Nephron (organoid): Measurements from ENCODE around the gene CITED4.

Source experiments
- H3K27ac Mint-ChIP-seq, 3 experiments: 2 replicates each; pipeline ENCODE4 v1.8.0; 2020; ENCODE audit warnings: mixed read lengths in 3 of 3, mild to moderate bottlenecking in 2 of 3, moderate library complexity in 1 of 3
- H3K27me3 Mint-ChIP-seq: 2 replicates; pipeline ENCODE4 v1.8.0; 2021; ENCODE audit warnings: low read depth, mild to moderate bottlenecking, moderate library complexity, mixed read lengths
- H3K36me3 Mint-ChIP-seq: 2 replicates; pipeline ENCODE4 v1.8.0; 2020; ENCODE audit warnings: low read depth, mixed read lengths
- H3K4me1 Mint-ChIP-seq: 2 replicates; pipeline ENCODE4 v1.8.0; 2020; ENCODE audit warnings: mixed read lengths
- H3K4me3 Mint-ChIP-seq, 3 experiments: 2 replicates each; pipeline ENCODE4 v1.8.0; 2020; ENCODE audit warnings: mild to moderate bottlenecking in 3 of 3, mixed read lengths in 3 of 3, moderate library complexity in 2 of 3
- H3K9me3 Mint-ChIP-seq: 2 replicates; pipeline ENCODE4 v1.8.0; 2020; ENCODE audit warnings: mixed read lengths
- TF ChIP-seq, protein P1 (sequence below), 3 experiments: fragments of 200-600 bp; sonication (generic); IDR thresholded peaks; one replicate each; pipeline ENCODE4 v1.5.0; 2021; ENCODE audit warnings: antibody characterized with exemption in 3 of 3; ENCODE audit not compliant: unreplicated experiment in 3 of 3

Gene CITED4

GRCh38 chr1:40825435-40825788, 36.8 kb downstream of the CITED4 start:
- H3K27ac Mint-ChIP-seq, result peak overlapping the region; percentile 81 to 96 (median 90)

DNA sequence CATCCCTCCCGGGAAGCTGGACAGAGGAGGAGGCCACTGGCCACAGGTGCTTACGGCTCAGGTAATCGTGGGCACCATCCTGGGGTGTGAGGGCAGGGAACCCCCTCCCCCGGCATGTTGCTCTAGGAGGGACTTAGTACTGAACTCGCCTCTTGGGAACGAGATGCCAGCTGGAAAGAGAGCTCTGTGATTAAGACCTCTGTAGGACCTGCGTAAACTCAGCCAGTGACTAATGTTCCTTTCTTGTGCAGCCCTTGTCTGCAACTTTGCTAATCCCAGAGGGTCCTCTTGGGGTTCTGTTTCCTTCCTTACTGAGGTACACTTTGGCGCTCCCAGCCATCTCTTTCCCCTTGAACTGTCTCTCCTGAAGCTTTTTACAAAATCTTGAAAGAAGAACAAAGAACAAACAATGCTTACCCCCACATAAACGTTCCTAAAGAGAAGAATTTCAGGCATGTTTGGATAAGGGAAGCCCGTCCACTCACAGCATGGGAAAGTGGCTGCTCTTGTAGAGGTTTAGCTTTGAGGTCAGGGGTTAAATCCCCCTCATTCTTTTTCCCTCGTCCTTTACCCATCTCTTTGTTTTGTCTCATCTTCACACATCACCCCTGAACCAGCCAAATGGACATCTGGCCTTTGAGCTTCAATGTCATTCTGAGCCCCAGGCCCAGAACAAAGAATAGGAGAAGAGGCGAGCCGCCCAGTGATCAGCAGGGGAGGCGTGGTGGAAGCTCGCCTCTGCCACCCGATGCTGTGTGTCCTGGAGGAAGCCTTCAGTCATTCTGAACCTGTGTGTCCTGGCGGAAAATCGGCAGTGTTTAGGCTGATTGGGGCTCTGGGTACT, 37.4 kb downstream of the CITED4 start:
- peak overlapping the region; percentile 81 to 96 (median 90) for H3K27ac Mint-ChIP-seq
- no peaks in the 10 kb centered on the region for H3K9me3 Mint-ChIP-seq
- no peaks in the 10 kb centered on the region for H3K36me3 Mint-ChIP-seq
- no peak overlapping the region for H3K4me3 Mint-ChIP-seq
- peaks cover 1% of the 10 kb centered on the region for H3K27me3 Mint-ChIP-seq
- H3K4me1 Mint-ChIP-seq, result peaks cover 15% of the 10 kb centered on the region
- TF ChIP-seq, protein P1, sequence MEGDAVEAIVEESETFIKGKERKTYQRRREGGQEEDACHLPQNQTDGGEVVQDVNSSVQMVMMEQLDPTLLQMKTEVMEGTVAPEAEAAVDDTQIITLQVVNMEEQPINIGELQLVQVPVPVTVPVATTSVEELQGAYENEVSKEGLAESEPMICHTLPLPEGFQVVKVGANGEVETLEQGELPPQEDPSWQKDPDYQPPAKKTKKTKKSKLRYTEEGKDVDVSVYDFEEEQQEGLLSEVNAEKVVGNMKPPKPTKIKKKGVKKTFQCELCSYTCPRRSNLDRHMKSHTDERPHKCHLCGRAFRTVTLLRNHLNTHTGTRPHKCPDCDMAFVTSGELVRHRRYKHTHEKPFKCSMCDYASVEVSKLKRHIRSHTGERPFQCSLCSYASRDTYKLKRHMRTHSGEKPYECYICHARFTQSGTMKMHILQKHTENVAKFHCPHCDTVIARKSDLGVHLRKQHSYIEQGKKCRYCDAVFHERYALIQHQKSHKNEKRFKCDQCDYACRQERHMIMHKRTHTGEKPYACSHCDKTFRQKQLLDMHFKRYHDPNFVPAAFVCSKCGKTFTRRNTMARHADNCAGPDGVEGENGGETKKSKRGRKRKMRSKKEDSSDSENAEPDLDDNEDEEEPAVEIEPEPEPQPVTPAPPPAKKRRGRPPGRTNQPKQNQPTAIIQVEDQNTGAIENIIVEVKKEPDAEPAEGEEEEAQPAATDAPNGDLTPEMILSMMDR (IDR thresholded peaks at IDR 0.05; ENCODE audit: unreplicated experiment in 3 of 3), result no peak

More at GRCh38 chr1:40825435-40825788, 36.8 kb downstream of the CITED4 start:
- H3K27me3 Mint-ChIP-seq, result no peaks in the 10 kb centered on the region
- no peaks in the 10 kb centered on the region for H3K9me3 Mint-ChIP-seq
- H3K36me3 Mint-ChIP-seq, result no peaks in the 10 kb centered on the region
- TF ChIP-seq, protein P1 (IDR thresholded peaks at IDR 0.05; ENCODE audit: unreplicated experiment in 3 of 3), result no peak
- peaks cover 15% of the 10 kb centered on the region for H3K4me1 Mint-ChIP-seq
- H3K4me3 Mint-ChIP-seq, result no peak overlapping the region

- Mint-ChIP-seq H3K4me1 (peaks cover 15% of the 10 kb centered on the region), H3K36me3 (no peaks in the 10 kb centered on the region), H3K4me3 (no peak overlapping the region), H3K27ac (peak overlapping the region in 2 of 3 experiments; percentile 81 to 96), H3K9me3 (no peaks in the 10 kb centered on the region), H3K27me3 (peaks cover 9% of the 10 kb centered on the region)
- TF ChIP-seq, protein P1 (IDR thresholded peaks at IDR 0.05; ENCODE audit: unreplicated experiment in 3 of 3), result no peak
Measured at GRCh38 chr1:40823983-40824382, 38.2 kb downstream of the CITED4 start.

GRCh38 chr1:40823345-40823744, 38.8 kb downstream of the CITED4 start:
- TF ChIP-seq, protein P1 (IDR thresholded peaks at IDR 0.05; ENCODE audit: unreplicated experiment in 3 of 3), result no peak
- H3K27ac Mint-ChIP-seq, result peak overlapping the region in 2 of 3 experiments; percentile 24 to 39
- H3K4me1 Mint-ChIP-seq, result peaks cover 15% of the 10 kb centered on the region
- no peaks in the 10 kb centered on the region for H3K36me3 Mint-ChIP-seq
- peaks cover 10% of the 10 kb centered on the region for H3K27me3 Mint-ChIP-seq
- H3K4me3 Mint-ChIP-seq, result no peak overlapping the region
- no peaks in the 10 kb centered on the region for H3K9me3 Mint-ChIP-seq

DNA sequence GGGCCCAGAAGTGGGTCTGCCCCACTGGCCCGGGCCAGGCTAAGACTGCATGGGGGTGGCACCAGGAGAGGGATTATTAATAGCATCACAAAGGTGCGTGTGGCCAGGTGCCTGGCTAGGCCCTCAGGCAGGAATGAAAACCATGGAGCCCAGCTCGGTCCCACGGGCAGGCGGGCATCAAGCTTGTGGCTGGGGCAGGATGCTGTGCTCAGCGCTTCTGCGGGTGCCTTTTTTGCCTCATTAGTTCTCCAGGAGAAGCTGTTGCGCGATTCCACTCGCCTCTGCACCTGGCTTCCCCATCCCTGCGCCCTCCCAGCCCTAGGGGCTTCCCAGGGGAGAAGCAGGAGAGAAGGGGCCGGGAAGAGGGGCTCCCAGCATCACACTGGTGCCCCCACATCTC, 39.3 kb downstream of the CITED4 start:
- Mint-ChIP-seq H3K27me3 (peaks cover 12% of the 10 kb centered on the region), H3K4me3 (no peak overlapping the region), H3K27ac (no peak overlapping the region), H3K4me1 (peaks cover 16% of the 10 kb centered on the region), H3K9me3 (no peaks in the 10 kb centered on the region), H3K36me3 (no peaks in the 10 kb centered on the region)
- TF ChIP-seq, protein P1 (IDR thresholded peaks at IDR 0.05; ENCODE audit: unreplicated experiment in 3 of 3), result no peak
